Stomach (tissue), 4 donors: ENCODE results near the gene EMP3.
"Not testable (repeated sequence)": the region's sequence is repeated elsewhere in the genome, so short reads cannot be mapped to it uniquely, and the experiment has no call there.

Source experiments
- CTCF ChIP-seq, 7 experiments: fragments of 450-650 bp in 4 of 7; fragments of 200-600 bp in 3 of 7; sonication (generic) in 3 of 7; IDR thresholded peaks; one replicate each; pipeline ENCODE4 v1.5.1; 2016 to 2019; ENCODE audit warnings: antibody characterized with exemption in 7 of 7, control low read depth in 2 of 7, mild to moderate bottlenecking in 1 of 7
- EP300 ChIP-seq: sonication (generic); formaldehyde crosslinking; IDR thresholded peaks from one replicate; pipeline ENCODE4 v1.6.1; 2017; ENCODE audit warnings: antibody characterized with exemption
- POLR2A ChIP-seq, 4 donors: fragments of 450-650 bp; IDR thresholded peaks; one replicate each; pipeline ENCODE4 v1.6.1; 2016; ENCODE audit warnings: antibody characterized with exemption in 4 of 4, control low read depth in 2 of 4, mild to moderate bottlenecking in 1 of 4, moderate library complexity in 1 of 4
- POLR2AphosphoS5 ChIP-seq, 3 donors: sonication (generic); formaldehyde crosslinking; IDR thresholded peaks; one replicate each; pipeline ENCODE4 v1.6.1; 2016; ENCODE audit warnings: antibody characterized with exemption in 3 of 3

- not testable (repeated sequence) for TF ChIP-seq CTCF (IDR thresholded peaks at IDR 0.05); POLR2AphosphoS5 (IDR thresholded peaks at IDR 0.05); POLR2A (IDR thresholded peaks at IDR 0.05); EP300
Observed at GRCh38 chr19:48291489-48291815, 33.9 kb upstream of the EMP3 start.
